Activated B cell treated with CpG ODN at 0.5 μM for 24 hours (primary cell): Measurements from ENCODE around the gene UTP20. TPM values are rescaled to one million over a fixed set of nuclear protein-coding genes. Genes with fewer than 3 reads are reported as not detected.

Experiments
- ATAC-seq: fragments of 200-7000 bp; cut with Tn5 transposase; one replicate; pipeline ENCODE4 v1.10.0; 2021; ENCODE audit warnings: low read depth, mild to moderate bottlenecking, moderate library complexity
- CTCF ChIA-PET: fragments of 350-600 bp; sonication (Branson Sonifier 250); formaldehyde crosslinking; loops from one replicate; lab custom pipeline; 2021; ENCODE audit warnings: antibody characterized with exemption; lab: Charles Lee
- POLR2A ChIA-PET: fragments of 350-600 bp; sonication (Branson Sonifier 250); formaldehyde crosslinking; loops from one replicate; lab custom pipeline; 2021; ENCODE audit warnings: antibody characterized with exemption; lab: Charles Lee
- DNase-seq: peaks from one replicate; pipeline ENCODE4 v3.0.0; 2022
- H3K27ac Mint-ChIP-seq: one replicate; pipeline ENCODE4 v1.8.0; 2020; ENCODE audit warnings: mixed read lengths
- H3K27me3 Mint-ChIP-seq: one replicate; pipeline ENCODE4 v1.8.0; 2021; ENCODE audit warnings: mixed read lengths
- H3K36me3 Mint-ChIP-seq: one replicate; pipeline ENCODE4 v1.8.0; 2021; ENCODE audit warnings: low read depth, mixed read lengths
- H3K4me1 Mint-ChIP-seq: one replicate; pipeline ENCODE4 v1.8.0; 2021; ENCODE audit warnings: mixed read lengths
- H3K4me3 Mint-ChIP-seq: one replicate; pipeline ENCODE4 v1.8.0; 2020; ENCODE audit warnings: mild to moderate bottlenecking, mixed read lengths
- H3K9me3 Mint-ChIP-seq: one replicate; pipeline ENCODE4 v1.8.0; 2020; ENCODE audit warnings: mixed read lengths
- CTCF ChIP-seq: fragments of 200-600 bp; IDR thresholded peaks from one replicate; pipeline ENCODE4 v1.8.0; 2022; ENCODE audit warnings: antibody characterized with exemption, mild to moderate bottlenecking
- intact Hi-C: fragments of 100-400 bp; cut with micrococcal nuclease; formaldehyde crosslinking; loops from one replicate; pipeline ENCODE4 v1.15.1; 2024
- total RNA-seq: library from RNA; stranded (reverse); gene quantifications from 2 replicates; pipeline ENCODE4 v1.2.3, GENCODE V29; 2022

Gene UTP20
- total RNA-seq, 1 donor from 2014 or later: 32.9 TPM

GRCh38 chr12:101424620-101425019, 144.7 kb downstream of the UTP20 start:
- ChIA-PET POLR2A (no interaction called here), CTCF (no interaction called here)
- H3K36me3 Mint-ChIP-seq: no peaks in the 10 kb centered on the region
- H3K4me3 Mint-ChIP-seq: no peak overlapping the region
- TF ChIP-seq CTCF: no peak
- no peak overlapping the region for H3K27ac Mint-ChIP-seq
- intact Hi-C loops: no loop called here
- ATAC-seq (no peak), DNase-seq (no peak)
- no peaks in the 10 kb centered on the region for H3K9me3 Mint-ChIP-seq
- H3K4me1 Mint-ChIP-seq: no peaks in the 10 kb centered on the region
- peaks cover 4% of the 10 kb centered on the region for H3K27me3 Mint-ChIP-seq

GRCh38 chr12:101430456-101430855, 150.6 kb downstream of the UTP20 start:
- DNase-seq: no peak
- H3K4me3 Mint-ChIP-seq: no peak overlapping the region
- ChIA-PET POLR2A (no interaction called here), CTCF (no interaction called here)
- intact Hi-C loops: no loop called here
- no peak for TF ChIP-seq CTCF
- H3K27ac Mint-ChIP-seq: no peak overlapping the region
- H3K4me1 Mint-ChIP-seq: no peaks in the 10 kb centered on the region
- no peak for ATAC-seq
- peaks cover 2% of the 10 kb centered on the region for H3K27me3 Mint-ChIP-seq
- no peaks in the 10 kb centered on the region for H3K9me3 Mint-ChIP-seq
- no peaks in the 10 kb centered on the region for H3K36me3 Mint-ChIP-seq

- ChIA-PET POLR2A (no interaction called here), CTCF (no interaction called here)
- no peak for TF ChIP-seq CTCF
- ATAC-seq (no peak), DNase-seq (no peak)
- intact Hi-C loops: no loop called here
- Mint-ChIP-seq H3K9me3 (no peaks in the 10 kb centered on the region), H3K36me3 (no peaks in the 10 kb centered on the region), H3K27me3 (peaks cover 2% of the 10 kb centered on the region), H3K4me3 (no peak overlapping the region), H3K27ac (no peak overlapping the region), H3K4me1 (no peaks in the 10 kb centered on the region)
These were observed 156.2 kb downstream of the UTP20 start for GRCh38 chr12:101436136-101436535.

Other genes with a start within 250 kb of the UTP20 start
- gene SLC5A8, start 69.9 kb upstream of the UTP20 start, total RNA-seq: not detected in 2 replicates
- gene ARL1, start 127.7 kb downstream of the UTP20 start, total RNA-seq: 45.4 and 49.5 TPM in 2 replicates
- 0.27 and 0.37 TPM in 2 replicates for gene SPIC, start 195.2 kb downstream of the UTP20 start, total RNA-seq